Progenitor cell of endocrine pancreas (in vitro differentiated cells): Measurements from ENCODE around the gene APOD. TPM values are rescaled to one million over a fixed set of nuclear protein-coding genes. Genes with fewer than 3 reads are reported as not detected.

Source experiments
- DNase-seq: peaks from one replicate; pipeline ENCODE4 v3.0.0; 2021; ENCODE audit warnings: low spot score; ENCODE audit not compliant: unreplicated experiment
- H3K27ac Mint-ChIP-seq: 2 replicates; pipeline ENCODE4 v1.8.0; 2021; ENCODE audit warnings: mild to moderate bottlenecking, moderate library complexity, mixed read lengths
- H3K27me3 Mint-ChIP-seq: 2 replicates; pipeline ENCODE4 v1.8.0; 2021; ENCODE audit warnings: mixed read lengths
- H3K36me3 Mint-ChIP-seq: 2 replicates; pipeline ENCODE4 v1.8.0; 2022; ENCODE audit warnings: mixed read lengths; ENCODE audit not compliant: insufficient read depth
- H3K4me1 Mint-ChIP-seq: 2 replicates; pipeline ENCODE4 v1.8.0; 2021; ENCODE audit warnings: low read depth, mixed read lengths
- H3K4me3 Mint-ChIP-seq: 2 replicates; pipeline ENCODE4 v1.8.0; 2021; ENCODE audit warnings: low read depth, mild to moderate bottlenecking, moderate library complexity, mixed read lengths
- H3K9me3 Mint-ChIP-seq: 2 replicates; pipeline ENCODE4 v1.8.0; 2021; ENCODE audit warnings: low read depth, mixed read lengths
- CTCF ChIP-seq: fragments of 200-600 bp; sonication (generic); IDR thresholded peaks from one replicate; pipeline ENCODE4 v1.5.0; 2021; ENCODE audit warnings: antibody characterized with exemption, mild to moderate bottlenecking; ENCODE audit not compliant: unreplicated experiment
- total RNA-seq: library from RNA; stranded (reverse); gene quantifications from 2 replicates; pipeline ENCODE4 v1.2.1, GENCODE V29; 2021

The APOD gene
- total RNA-seq, 1 donor from 2014 or later: not detected

- no peak overlapping the region for H3K27ac Mint-ChIP-seq
- DNase-seq: no peak
- H3K36me3 Mint-ChIP-seq: no peaks in the 10 kb centered on the region
- H3K4me1 Mint-ChIP-seq: peaks cover 2% of the 10 kb centered on the region
- no peak for TF ChIP-seq CTCF
- no peaks in the 10 kb centered on the region for H3K27me3 Mint-ChIP-seq
- no peak overlapping the region for H3K4me3 Mint-ChIP-seq
- H3K9me3 Mint-ChIP-seq: no peaks in the 10 kb centered on the region
These were observed 3.7 kb upstream of the APOD start for GRCh38 chr3:195587406-195587805.

- TF ChIP-seq CTCF: no peak
- Mint-ChIP-seq H3K9me3 (no peaks in the 10 kb centered on the region), H3K36me3 (no peaks in the 10 kb centered on the region), H3K27ac (no peak overlapping the region), H3K27me3 (peaks cover 2% of the 10 kb centered on the region), H3K4me3 (no peak overlapping the region), H3K4me1 (peaks cover 2% of the 10 kb centered on the region)
- no peak for DNase-seq
These were observed 767 bp upstream of the APOD start for GRCh38 chr3:195584543-195584870.

GRCh38 chr3:195582947-195583346 lies 793 bp downstream of the APOD start:
- DNase-seq: no peak
- Mint-ChIP-seq H3K27ac (no peak overlapping the region), H3K36me3 (no peaks in the 10 kb centered on the region), H3K4me3 (no peak overlapping the region), H3K9me3 (no peaks in the 10 kb centered on the region), H3K27me3 (peaks cover 5% of the 10 kb centered on the region), H3K4me1 (peaks cover 2% of the 10 kb centered on the region)
- peak; percentile 10 for TF ChIP-seq CTCF

- no peak overlapping the region for H3K27ac Mint-ChIP-seq
- H3K4me1 Mint-ChIP-seq: peaks cover 2% of the 10 kb centered on the region
- TF ChIP-seq CTCF: no peak
- peaks cover 8% of the 10 kb centered on the region for H3K27me3 Mint-ChIP-seq
- no peaks in the 10 kb centered on the region for H3K9me3 Mint-ChIP-seq
- no peaks in the 10 kb centered on the region for H3K36me3 Mint-ChIP-seq
- no peak for DNase-seq
- H3K4me3 Mint-ChIP-seq: no peak overlapping the region
These were observed 2.8 kb downstream of the APOD start for GRCh38 chr3:195580744-195581443.

GRCh38 chr3:195579281-195579680 lies 4.5 kb downstream of the APOD start:
- H3K4me3 Mint-ChIP-seq: no peak overlapping the region
- H3K27ac Mint-ChIP-seq: no peak overlapping the region
- DNase-seq: no peak
- H3K9me3 Mint-ChIP-seq: no peaks in the 10 kb centered on the region
- peaks cover 8% of the 10 kb centered on the region for H3K27me3 Mint-ChIP-seq
- TF ChIP-seq CTCF: no peak
- H3K4me1 Mint-ChIP-seq: no peaks in the 10 kb centered on the region
- H3K36me3 Mint-ChIP-seq: no peaks in the 10 kb centered on the region
